GM12874 (cell line): ENCODE results near the gene AIFM2.

ENCODE experiments used
- CTCF ChIP-seq: IDR thresholded peaks from 2 replicates; pipeline ENCODE4 v1.5.1; 2011; ENCODE audit warnings: low read depth, mild to moderate bottlenecking, control low read depth, low read length, moderate library complexity; ENCODE audit not compliant: insufficient read depth

AIFM2 gene

GRCh38 chr10:70145166-70145665 is 12.6 kb upstream of the AIFM2 start:
- TF ChIP-seq CTCF: no peak

- no peak for TF ChIP-seq CTCF
Measured at GRCh38 chr10:70144372-70145110, 11.9 kb upstream of the AIFM2 start.

GRCh38 chr10:70142555-70142954 is 9.9 kb upstream of the AIFM2 start:
- TF ChIP-seq CTCF: no peak

- no peak for TF ChIP-seq CTCF
Measured at GRCh38 chr10:70140297-70140696, 7.7 kb upstream of the AIFM2 start.

DNA sequence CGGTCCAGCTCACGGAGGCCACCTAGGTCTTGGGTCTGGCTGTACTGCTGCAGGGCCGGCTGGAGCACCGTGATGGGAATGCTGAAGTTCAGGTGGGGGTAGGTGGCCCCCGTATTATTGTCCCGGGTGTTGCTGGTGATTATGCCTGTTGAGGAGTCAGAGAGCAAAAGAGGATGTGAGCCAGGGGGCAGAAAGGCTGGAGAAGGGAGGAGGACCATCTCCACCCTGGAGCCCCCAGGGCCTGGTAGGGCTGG is 7.3 kb upstream of the AIFM2 start:
- no peak for TF ChIP-seq CTCF

DNA sequence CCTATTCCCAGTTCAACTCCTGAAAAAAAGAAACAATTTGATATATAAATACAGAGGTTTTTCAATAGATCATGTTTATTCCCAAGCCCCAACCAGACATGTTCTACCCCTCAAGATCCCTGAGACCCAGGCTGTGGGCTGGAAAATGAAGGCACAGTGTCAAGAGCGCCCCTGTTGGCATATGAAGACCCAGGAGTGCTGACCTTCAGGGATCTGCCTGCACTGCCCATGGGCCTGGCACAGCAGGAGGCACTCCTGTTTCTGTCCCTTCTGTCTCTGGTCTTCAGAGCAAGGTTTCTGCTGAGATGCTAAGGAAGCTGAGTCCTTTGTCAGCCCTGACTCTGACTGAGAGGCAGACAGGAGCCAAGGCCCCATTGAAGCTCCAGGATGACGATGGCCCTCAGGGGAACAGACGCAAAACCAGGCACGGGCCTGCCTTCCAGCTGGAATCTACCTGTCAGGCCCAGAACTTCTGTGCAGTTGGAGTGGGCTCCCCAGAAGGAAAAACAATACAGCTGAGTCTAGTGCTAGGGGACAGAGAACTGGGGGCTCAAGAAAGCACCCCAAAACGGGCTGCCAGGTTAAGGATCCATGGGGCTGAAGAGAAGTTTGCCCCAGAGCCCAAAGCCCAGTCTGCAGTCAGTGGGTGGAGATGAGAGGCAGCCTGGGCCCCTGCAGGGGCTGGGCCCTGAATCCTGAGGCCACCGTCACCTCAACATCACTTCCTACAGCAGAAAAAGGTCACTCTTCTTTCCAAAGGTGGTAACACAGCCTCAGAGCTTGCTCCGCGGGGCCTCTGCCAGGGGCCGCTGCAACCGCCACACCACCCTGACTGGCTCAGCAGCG is 6.7 kb upstream of the AIFM2 start:
- TF ChIP-seq CTCF: no peak

DNA sequence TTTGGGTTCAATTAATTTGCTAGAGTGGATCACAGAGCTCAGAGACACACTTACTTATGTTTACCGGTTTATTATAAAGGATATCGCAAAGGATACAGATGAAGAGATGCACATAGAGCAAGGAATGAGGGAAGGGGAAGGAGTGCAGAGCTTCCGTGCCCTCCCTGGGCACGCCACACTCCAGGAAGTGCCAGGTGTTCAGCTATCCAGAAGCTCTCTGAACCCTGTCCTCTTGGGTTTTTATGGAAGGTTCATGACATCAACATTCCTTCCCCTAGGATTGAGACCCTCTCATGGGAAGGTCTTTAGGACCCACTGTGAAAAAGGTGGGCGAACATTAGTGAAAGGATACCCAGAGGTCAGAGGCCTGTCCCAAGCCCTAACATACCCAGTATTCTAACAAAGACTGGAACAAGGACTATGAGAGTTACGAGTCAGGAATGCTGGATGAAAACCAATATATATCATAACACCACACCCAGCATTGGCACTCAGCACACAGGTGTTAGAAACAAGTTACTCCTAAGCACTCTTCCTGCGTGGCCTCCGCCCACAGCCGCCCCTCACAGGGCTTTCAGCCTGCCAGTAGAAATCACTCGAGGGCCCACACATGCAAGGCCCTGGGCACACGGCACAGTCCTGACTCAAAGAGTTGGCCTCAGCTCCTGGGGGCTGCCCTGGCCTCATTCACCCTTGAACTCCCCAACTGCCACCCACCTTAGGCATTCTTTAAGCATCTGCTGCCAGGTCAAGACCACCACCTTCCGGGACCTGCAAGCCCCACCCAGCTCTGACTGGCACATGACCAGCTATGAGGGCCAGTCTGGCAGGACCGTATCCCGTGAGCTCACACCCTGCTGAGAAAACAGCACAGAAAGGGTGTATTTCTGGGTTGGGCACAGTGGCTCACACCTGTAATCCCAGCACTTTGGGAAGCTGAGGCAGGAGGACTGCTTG is 5.6 kb upstream of the AIFM2 start:
- TF ChIP-seq CTCF: no peak
